Activated effector memory CD4-positive, alpha-beta T cell treated with anti-CD3 and anti-CD28 coated beads, Interleukin-2, amount 50 U/mL, for 16 hours (primary cell): Measurements from ENCODE around the gene PPP1R11.
A peak's percentile ranks its signal among the peaks of the same experiment; 100 is the strongest.

ENCODE experiments used
- DNase-seq: peaks from one replicate; pipeline ENCODE4 v3.0.0-alpha.2; 2020

Gene PPP1R11

DNA sequence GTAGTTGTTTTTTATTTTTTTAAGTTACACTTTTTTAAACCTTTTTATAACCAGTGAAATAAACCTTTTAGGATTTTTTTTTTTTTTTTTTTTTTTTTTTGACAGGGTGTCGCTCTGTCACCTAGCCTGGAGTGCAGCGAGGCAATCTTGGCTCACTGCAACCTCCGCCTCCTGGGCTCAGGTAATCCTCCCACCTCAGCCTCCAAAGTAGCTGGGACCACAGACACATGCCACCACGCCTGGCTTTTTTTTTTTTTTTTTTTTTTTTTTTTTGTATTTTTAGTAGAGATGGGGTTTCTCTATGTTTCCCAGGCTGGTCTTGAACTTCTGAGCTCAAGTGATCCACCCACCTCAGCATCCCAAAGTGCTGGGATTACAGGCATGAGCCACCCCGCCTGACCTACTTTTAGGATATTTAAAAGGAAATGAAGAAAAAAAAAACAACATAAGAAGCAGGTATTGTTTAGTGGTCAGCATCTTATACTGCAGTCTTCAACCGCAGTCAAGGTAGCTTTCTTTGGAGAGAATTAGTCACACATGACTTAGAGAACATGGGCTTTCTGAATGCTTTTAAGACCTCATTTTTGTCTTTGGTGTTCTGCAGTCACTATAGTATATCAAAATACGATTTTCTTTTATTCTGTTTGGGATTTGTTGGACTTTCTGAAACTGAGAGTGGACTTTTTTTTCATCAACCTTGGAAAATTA lies 4.4 kb upstream of the PPP1R11 start:
- DNase-seq, result no peak

DNA sequence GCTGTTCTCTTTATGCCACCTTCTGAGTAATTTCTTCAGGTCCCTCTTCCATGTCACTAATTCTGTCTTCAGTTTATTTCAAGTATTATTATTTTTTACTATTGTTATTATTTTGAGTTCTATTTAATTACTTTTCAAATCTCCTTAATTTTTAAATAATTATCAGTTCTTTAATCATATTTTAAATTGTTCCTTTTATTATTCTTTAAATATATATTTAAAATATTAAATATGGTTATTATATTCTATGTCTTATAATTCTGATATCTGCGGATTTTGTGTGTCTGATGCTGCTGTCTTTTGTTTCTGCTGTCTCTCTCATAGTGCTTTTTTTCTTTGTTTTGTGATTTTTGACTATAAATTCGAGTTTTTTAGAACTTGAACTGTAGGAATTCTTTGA lies 3.7 kb upstream of the PPP1R11 start:
- no peak for DNase-seq

DNA sequence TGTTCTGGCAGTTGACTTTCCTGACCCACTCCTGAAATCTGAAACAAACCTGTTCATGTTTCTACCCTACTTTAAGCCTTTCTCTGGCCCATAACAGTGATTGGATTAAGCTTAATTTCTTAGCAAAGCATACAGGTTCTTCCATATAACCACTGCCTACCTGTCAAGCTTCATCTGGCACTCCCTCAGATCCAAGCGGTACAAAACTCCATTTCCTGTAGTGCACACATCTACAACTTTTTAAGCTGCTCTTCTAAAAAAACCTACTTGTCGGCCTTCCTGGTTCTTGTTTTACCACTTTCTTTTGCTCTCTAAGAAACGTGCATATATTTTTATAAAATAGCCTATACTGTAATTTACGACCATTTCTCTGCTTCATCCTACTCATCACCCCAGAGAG lies 916 bp upstream of the PPP1R11 start:
- DNase-seq, result no peak

DNA sequence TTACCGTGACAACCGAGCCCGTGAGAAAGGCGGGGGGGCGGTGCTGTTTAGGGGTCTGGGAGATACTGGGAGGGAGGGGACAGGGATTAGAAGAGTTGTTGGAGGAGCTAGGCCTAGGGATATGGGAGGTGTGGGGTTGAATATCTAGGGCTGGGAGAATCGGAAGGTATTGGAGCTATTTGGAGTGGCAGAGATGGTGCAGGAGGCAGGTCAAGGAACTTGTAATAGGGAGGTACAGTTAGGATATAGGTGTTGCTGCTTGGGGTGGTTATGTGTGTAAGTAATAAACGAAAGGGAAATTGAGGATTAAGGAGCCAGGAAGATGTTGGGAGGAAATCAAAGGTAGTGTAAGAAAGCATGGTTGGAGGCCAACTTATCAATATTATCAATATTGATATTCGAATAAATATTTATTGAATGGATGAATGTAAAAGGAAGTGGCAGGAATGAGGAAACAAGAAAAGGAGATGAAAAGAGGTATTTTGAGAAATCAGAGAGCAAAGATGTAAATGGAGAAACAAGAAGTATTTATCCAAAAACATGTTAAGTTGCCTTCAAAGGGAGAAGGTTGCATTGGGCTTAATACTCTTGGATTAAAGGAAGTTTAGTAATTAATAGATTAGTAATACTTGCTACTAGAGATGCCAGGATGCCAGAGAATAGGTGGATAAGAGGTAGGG lies 602 bp downstream of the PPP1R11 start:
- no peak for DNase-seq

DNA sequence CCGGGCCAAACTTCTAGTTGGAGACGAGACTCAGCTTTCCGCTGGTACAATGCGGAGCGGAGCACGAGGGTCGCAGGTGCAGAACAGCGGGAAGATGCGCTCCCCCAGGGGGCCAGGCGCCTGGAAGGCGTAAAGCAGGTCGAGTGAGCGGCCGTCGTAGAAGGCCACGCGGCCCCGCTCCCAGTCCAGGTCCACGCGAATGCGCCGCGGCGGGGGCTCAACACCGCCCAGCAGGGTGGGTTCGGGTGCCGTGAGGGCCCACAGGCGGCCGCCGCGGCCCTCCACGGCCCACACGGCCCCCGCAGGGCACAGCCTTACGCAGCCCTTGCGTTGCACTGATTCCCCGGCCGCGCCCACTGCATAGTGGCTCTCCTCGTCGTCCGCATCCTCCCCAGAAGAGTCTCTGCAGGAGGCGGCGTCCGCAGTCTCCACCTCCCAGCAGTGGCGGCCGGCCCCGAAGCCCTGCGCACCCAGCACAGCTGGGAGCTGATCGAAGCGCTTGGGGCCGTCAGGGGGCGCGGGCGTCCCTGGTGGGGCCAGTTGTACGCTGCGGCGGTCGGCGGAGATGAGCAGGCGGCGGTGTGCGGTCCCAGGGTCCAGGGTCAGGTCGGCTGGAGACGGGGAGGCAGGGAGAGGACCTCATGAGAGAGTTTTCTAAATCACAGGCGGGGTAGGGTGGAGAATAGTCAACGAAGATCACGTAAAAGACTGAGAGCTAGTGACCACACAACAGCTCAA lies 4.3 kb downstream of the PPP1R11 start:
- no peak for DNase-seq

DNA sequence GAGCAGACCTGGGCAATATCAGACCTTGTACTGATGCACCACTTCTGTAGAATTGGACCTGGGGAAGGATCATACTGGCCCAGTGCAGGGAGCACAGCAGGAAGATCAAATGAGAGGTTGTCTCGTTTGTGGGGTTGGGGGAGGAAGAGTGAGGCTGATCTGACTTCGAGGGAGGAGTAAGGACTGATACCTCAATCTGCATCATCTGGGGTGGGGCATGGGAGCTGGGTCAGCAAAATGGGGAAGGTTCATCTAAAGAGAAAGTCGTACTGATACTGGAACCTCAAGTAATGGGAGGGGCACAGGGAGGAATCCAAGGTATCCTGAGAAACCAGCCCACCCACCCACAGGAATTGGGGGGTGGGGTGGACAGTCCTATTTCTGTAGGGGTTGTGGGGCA lies 4.9 kb downstream of the PPP1R11 start:
- no peak for DNase-seq

DNA sequence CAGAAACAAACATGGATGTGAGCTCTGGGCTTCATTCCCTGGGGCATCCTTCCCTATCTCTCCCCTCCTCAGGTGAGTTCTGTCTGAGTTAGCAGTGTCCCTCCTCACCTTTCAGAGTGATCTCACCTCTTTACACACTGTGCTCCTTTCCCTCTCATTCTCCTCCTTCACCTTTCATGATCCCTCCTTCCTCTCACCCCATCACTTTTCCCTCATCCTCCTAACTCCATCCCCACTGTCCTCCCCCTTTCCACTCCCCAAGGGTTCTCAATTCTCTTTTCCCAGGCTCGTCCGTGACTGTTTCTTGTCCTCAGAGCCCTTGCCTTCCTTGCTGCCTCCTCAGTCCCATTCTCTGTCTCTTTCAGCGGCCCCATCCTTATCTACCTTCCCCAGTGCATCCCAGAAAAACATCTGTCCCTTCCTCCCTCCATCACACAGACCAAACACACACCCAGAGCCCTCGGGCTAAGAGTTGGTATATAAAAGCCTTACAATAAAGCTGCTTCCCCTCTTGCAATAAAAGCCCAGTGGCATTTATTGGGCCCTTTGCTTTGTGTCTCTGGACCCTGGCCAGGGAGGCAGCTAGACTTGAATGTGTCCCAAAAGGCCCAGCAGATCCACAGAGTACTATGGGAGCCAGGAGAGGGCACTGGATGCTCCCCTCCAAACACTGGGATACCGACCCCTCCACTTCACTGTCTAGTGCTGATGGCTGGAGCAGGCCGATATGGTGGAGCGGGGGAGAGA lies 6.7 kb downstream of the PPP1R11 start:
- DNase-seq, result no peak

DNA sequence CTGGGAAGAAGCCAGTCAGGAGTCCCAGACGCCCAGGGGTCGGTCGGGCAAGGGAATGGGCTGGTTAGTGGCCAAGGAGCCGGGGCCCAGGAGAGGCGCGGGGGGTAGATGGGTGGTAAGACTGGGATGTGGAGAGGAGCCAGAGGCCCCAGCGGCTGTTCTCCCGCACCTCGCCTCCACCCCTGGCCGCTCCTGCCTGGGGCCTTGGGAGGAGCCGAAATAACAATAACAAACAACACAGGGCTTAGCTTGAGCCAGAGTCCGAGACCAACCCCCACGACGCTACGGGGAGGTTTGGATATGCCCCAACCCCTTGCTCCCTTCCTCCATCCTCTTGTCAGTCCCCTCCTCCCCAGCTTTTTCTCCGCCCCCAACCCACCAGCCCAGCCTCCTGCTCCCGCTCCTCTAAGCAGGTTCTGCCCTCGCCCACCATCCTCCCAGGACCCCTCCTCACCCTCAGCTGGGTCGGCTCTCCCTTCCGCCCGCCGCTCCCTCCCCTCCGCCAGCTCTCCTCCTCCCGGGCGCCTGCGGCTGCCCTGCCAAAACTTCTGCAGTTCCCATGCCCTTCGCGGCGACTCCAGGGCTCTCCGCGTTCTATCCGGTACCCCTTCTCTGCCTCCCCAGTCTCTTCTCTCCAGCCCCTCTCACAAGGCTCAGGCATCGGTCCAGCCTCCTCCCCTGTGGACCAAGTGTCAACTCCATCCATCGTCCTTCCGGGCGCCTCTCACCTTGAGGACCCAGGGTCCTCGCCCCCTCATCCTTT lies 7.5 kb downstream of the PPP1R11 start:
- no peak for DNase-seq

DNA sequence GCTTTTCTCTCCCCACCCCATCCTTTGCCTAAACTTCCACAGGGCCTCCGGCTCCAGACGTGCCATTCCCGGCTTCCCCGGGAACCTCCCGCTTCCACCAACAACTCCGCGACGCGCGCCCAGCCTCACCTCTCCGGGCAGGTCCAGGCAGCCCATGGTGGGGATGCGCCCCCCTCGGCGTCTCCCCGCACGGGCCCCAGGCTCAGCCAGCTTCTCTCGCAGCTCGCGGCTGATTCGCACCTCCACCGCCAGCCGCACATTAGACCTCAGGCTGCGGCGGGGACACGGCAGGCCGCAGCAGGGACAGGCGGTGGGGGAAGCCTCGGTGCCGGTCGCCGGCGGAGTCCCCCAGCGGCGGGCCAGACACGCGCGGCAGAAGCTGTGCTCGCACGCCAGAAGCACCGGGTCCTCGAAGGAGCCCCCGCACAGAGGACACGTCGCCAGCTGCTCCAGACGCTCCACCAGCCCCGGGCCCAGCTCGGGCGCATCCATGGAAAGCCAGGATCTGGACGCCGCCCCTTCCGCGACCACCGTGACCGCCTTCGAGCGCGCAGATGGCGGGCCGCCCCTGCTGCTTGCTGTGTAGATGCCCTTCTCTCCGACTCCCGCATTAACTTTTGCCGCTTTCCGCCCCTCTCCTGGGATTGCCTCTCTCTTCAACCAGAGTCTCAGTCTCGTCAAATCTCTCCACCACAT lies 8.2 kb downstream of the PPP1R11 start, which contains the start of gene RNF39:
RNF39 (minus strand) TSS at position 676 of the 696 bp plus-strand sequence; CDS start at position 492, 184 bp downstream.
- DNase-seq, result no peak

DNA sequence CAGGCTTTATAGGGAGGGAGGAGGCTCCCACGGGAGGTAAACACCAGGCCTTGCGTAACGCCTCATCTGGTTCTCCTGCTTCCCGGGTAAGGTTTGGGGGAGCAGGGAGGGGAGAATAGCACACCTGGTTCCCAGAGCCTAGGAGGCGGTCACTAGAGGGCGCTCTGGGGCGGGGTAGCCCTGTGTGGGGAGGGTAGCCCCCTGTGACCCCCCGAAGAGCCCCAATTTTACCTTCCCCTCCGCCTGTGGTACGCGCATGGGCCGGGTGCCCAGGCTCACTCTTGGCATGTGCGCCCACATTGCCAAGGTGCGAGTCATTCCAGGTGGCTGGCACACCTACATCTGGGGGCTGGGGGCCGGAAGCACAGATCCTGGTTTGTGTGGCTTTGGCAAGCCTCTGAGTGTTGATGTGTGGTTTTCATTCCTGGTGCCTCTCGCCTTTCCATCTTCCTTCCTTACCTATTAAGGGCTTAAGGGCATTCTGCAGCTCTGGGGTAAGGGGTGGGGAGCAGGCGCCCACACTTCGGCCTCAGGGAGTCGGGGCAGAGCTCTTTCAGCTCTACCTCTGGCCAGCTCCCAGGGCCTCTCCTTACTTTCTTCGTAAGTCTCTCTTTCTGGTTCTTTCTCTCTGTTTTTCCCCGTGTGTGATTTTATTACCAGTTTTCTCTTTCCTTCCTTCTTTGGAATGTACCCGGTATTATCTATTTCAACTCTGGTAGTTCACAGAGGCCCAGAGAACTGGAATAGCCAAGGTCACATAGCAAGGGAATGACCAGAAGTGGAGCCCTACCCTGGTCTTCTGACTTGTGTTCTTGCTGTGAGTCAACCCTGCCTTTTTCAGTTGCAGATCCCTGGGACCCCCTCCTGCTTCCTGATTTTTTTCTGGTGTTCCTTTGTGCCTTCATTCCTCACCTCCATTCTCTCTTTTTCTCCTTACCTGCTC lies 9.1 kb downstream of the PPP1R11 start:
- peak; percentile 71 for DNase-seq

DNA sequence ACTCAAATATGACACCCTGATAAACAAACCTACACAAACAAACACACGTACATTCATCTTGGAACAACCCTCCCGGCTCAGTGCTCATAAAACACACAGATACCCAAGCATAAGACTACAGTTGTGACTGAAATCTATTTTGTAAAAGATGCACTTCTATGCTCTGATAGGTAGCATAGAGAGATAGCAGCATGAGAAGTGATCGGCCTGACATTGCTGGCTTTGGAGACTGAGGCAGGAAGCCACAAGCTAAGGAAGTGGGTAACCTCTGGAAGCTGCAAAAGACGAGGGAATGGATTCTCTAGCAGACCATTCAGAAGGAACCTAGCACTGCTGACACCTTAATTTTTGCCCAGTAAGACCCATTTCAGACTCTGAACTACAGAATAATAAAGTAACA lies 10.2 kb downstream of the PPP1R11 start:
- DNase-seq, result no peak

DNA sequence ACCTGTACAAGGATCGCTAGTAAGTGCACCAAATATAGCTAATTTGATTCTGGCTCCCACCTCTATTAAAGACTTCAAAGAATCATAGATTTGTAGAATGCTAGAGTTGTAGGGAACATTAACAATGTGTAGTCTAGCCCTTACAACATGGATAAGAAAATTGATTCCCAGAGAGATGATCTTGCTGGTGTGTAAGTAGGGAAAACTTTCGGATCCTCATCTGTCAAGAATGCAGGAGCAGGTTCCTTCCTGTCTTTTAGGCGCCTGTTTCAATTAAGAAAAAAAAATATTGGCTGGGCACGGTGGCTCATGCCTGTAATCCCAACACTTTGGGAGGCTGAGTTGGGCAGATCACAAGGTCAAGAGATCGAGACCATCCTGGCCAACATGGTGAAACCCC lies 20.9 kb downstream of the PPP1R11 start:
- no peak for DNase-seq

DNA sequence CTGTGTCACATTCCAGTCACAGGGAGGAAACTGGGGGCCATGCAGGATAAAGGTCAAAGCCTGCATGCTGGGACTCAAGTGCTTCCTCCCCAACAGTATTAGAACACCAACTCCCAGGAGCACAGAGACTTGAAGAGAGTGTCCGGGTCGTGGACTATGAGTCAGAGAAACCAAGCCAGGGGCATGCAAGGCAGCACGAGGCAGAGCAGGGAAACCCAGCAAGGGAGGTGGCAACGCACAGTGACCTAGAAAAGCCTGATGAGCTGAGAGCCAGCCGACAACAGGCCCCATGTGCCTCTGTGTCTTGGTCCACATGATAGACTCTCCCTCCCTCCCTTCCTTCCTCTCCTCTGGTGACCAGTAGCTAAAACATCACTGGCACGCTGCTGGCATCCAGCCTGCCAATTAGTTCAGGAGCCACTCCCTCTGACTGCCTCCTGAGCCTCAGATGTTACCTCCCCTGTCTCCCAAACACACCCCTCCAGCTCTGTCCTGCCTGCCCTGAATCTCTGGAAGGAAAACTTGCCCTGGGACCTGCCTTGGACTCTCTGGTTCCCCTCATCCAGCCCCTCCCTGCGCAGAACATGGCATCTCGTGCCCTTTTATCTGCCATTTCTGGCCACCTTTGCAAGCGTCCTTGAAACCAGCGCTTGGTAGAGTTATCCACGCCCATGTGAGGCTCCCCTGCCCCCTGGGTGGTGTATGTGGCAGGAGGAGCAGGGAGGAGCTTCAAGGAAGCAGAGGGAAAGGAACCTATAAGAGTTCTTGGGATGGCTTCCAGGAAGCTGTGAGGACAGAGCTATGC lies 24.8 kb downstream of the PPP1R11 start:
- DNase-seq, result no peak

DNA sequence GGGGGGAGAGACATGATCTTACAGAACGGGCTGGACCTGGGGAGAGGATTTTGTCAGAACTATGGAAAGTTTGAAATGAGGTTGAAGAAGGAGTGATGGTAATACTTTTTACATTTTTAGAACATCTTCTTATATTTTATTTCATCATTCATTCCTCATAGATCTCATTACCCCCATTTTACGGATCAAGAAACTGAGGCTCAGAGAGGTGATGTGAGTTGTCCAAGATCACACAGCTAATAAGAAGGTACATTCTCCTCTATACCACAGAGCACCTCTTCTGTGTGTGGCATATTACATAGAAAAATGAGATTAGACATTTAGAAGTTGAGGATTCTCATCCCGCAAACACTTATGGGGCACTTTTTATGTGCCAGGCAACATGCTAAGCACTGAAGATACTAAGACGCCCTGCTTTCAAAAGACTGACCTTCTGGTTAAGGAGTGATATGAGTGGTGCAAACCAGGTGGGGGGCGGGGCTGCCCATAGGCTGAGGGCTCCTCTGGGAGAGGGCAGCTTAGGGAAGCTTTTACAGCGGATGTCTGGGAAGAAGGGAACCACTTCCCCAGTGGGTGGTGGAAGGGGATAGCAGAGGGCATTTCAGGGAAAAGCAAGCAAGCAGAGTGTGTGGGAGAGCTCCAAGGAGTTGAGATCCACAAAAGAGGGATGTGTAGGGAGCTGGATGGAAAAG lies 26.0 kb downstream of the PPP1R11 start:
- no peak for DNase-seq

DNA sequence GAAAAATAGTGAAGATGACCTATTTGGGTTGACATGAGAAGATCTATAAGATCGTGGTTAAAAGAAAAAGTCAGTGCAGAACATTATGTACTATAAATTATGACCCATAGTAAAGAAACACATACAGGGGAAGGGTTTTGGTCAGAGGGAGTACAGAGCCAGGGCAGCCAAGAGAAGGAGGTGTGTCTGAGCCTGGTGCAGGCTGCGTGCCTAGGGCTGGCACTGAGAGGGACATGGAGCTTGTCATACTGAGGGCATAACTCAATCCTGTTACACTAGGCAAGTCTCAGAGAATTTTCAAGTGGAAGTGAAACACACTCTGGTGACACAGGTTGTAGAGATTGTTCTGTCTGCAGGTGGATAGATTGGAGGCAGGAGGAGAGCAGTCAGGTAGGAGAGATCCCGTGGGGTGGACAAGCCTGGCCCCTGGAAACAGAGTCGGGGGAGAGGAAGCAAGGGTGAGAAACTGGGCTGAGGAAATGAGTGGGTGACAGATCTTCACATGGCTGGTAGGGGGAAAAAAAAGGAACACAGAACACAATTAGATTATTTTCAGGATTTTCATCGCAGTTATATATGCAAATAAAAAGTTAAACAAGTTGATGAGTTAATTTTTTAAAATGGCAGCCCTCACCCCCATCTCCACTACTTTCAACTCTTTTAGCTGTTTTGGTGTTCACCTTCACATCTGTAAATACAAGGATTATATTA lies 27.1 kb downstream of the PPP1R11 start:
- DNase-seq, result no peak

DNA sequence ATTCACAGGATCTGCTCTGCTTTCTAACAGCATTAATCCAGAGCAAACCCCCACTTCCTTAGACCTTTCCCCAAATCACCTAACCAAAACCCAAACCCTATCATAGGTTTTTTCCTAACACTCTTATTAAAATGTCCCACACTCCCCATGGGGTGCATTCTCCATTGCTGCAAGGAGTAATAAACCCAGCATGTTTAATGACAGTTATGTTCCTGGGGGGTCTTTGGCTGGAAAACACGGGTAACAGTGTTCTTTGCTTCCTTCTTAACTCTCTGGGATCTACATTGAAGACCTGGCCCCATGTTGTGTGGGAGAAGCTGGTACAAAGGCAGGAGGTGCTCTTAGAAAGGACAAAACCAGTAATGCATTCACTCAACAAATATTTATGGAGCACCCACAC lies 29.8 kb downstream of the PPP1R11 start:
- DNase-seq, result no peak

DNA sequence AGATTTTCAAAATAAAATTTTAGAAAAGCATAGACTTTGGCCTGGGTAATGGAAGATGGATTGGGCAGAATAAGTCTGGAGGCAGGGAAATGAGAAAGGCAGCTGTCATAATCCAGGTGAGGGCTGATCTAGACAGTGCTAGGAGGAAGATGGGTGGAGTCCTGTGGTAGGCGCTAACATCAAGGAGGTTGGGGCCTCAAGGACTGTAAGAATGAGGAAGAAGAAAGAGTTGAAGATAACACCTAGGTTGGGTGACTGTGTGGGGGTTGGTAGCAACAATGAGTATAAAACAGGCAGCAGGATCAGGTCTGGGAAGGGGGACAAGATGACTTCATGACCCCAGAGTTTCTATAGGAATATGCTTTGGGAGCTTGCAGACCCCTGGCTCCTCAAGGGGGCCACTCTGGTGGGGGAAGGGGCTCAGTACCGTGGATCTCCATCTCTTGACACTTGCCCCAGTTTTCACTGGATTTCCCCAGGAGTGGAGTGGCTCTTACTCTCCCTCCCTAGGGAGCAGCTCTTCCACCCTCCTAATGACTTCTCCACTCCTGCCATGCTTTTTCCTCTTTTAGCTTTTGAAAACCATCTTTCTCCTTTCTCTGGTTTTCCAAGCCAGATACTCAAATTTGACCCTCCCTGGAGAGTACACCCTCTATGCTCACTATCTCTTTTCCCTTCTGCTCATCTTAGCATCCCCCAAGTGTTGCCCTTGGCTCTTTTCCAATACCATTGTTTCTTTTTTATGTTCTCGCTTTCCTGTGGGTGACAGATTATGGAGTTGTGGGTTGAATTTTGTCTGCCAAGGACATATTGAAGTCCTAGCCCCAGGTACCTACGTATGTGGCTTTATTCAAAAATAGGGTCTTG lies 31.1 kb downstream of the PPP1R11 start:
- DNase-seq, result no peak
